GM19240 (cell line): ENCODE measurements around the gene FAM124B.

Experiments used
- DNase-seq: peaks from one replicate; pipeline ENCODE4 v3.0.0; 2011; ENCODE audit warnings: low spot score; ENCODE audit not compliant: insufficient read length

Gene FAM124B

DNA sequence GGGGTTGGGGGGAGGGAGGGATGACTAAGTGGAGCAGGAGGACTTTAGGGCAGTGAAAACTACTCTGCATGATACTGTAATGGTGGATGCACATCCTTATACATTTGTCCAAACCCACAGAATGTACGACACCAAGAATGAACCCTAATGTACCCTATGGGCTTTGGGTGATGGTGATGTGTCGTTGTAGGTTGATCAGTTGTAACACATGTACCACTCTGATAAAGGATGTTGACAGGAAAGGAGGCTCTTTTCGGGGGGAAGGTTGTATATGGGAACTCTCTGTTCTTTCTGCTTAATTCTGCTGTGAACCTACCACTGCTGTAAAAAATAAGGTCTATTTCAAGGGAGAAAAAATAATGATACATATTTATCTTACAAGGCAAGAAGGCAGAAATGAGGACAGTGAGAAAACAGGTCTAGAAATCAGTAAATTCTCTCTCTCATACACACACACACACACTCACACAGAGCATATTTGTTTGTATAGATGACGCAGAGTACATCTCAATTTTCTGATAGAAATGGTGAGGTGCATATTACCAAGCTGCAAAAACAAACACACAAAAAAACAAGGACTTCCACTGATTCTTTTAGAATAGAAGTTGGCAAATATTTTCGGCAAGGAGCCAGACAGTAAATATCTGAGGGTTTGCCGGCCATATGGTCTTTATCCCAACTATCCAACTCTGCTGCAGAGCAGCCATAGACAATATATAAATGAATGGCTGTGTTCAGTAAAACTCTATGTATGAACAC, 20.2 kb downstream of the FAM124B start:
- DNase-seq: no peak

DNA sequence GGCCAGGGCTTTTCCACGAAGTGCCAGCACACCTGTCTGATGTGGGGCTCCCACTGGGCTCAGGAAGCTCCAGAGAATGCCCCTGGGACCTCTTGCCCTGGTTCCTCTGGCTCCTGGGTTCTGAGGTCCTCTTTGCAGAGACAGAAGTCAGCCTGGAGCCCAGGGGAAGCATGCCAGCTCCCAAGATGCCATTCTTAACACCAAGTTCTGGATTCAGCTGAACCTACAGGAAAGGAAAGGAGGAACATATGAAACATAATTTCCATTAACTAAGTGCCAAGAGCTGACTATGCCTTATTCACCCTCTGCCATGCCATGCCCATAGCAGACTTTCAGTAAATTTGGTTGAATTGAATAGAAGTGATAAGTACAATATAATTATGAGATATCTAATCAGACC, 21.9 kb downstream of the FAM124B start:
- no peak for DNase-seq

GRCh38 chr2:224379172-224379571, 22.7 kb downstream of the FAM124B start:
- DNase-seq: no peak

DNA sequence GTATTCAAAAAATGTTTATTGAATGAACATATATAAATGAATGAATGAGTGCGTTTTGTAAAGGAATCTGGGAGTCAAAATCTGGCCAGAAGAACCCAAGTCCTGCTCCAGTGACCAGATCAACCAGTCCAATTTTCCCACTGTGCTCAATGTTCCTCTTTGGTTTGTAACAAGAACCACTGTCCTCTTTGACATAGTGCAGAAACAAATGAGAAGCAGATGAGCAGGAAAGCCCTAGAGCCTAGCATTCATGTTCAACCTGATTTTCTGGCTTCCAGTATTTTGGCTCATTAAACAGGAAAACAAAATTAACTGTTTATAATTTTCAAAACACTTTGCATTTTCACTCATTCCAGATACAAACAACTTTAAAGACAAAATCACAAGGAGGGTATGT, 23.2 kb downstream of the FAM124B start:
- DNase-seq: no peak

DNA sequence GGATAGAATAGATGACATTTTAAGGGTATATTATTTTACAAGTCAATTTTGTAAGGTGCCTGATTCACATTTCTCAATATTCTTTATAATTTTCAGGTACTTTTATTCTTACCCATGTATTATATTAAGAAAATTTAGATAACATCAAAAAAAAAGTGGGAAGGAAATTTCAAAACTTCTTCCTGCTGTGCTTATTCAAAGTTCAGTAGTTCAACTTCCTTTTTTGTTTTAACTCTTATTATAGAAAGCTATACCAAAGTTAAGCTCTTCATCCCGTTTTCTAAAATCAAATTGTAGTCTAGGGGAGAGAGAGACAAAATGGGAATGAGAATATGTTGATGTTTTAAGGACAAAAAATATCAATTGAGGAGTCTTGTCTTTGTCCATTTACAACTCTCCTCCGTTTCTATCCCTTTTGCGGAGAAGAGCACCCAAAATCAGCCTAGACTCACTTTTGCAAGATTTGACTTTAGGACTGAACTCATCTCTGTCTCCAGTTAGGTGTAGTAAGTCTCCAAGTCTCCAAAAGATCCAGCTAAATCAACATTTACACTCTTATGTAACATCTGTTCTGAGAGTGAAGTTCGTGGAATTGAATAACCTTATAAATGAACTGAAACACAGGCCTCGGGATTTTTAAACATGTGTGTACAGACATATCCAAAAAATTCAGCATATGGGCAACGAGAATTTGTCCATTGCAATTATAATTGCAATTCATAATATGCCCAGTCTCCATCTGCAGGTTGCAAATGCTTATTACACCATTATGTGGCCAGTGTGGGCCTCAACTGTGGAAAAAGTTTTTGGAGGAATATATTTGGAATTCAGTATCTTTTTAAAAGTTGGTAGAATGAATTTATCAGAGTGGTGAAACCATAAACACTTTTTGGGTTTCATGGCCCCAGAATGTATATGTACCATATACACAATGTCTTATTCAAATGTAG, 23.9 kb downstream of the FAM124B start:
- DNase-seq: no peak

DNA sequence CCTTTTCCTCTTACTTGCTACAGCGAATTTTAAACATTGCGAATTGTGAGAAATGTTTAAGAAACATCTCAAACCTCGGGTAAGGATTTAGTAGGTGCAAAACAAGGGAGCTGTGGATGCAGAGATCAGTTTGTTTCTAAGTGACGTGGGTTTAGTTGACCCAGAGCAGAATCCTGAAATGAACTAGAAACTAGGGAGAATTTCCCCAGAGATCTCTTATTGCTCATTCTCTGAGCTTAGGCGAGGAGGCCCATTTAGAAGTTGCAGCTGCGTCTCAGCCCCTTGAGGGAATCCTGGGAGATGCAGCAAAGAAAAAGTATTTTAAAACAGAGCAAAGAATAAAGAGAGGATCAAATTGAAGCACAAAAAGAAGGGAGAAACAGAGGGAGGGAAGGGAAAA, 29.3 kb downstream of the FAM124B start:
- DNase-seq: no peak

DNA sequence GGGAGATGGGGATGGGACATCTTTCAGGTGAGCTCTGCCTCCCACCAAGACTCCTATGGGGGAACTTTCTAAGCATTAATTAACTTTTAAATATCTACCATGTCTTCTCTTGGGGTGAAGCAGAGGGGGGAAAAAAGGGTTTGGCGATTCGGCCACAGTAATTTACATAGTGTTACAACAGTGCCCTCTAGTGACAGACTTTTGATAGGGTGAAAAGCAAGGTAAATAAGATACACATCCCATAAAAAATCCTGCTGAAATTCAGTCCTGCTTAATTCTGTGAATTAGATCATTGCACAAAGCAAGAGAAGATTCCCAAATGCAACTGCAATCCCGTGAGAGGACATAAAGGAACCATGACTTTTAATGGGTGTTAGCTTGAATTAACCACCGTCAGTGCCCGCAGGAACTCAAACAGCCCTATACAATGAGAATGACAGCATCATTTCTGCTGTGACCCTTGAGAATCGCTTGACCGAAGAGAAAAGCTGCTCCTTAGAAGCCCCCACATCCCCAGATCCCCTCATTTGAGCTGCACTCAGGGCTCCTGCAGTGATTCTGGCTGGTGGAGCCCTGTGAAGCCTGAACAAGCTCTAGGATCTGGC, 32.8 kb downstream of the FAM124B start:
- DNase-seq: no peak

DNA sequence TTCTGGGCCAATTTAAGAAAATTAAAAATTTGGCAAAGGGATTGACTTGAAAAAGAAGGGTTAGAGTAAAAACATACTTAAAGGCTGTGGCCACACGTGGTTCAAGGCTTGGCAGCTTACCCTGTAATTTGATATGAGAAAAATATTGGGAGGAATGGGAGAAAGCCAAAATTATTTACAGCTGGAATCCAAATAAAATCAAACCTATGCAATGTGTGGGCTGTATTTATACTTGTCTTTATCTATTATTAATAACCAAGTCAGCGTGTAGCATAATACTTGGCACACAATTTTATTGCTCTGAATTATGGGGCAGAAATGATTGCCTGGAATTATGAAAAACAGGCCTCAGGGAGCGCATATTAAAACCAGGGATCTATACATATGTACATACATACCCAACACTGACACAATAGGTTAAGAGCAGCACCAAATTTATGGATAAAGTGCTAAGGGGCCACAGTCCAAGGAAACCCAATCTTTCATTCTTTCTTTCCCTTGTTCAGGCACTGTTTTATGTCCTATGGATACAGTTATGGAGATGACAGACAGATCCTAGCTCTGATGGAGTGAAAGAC, 35.6 kb downstream of the FAM124B start:
- no peak for DNase-seq

- DNase-seq: no peak
These were observed 36.6 kb downstream of the FAM124B start for GRCh38 chr2:224365331-224365730.

- DNase-seq: no peak
These were observed 38.6 kb downstream of the FAM124B start for GRCh38 chr2:224363281-224363680.

DNA sequence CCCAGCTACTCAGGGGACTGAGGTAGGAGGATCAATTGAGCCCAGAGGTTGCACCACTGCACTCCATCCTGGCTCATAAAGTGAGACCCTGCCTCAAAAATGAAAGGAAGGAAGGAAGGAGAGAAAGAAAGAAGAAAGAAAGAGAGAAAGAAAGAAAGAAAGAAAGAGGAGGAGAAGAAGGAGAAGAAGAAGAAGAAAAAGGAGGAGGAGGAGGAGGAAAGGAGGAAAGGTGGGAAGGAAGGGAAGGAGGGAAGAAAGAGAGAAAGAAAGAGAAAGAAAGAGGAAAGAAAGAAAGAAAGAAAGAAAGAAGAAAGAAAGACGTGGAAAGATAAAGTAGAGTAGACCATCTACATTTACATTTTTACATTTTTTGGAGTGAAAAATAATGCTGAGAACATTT, 39.8 kb downstream of the FAM124B start:
- no peak for DNase-seq

DNA sequence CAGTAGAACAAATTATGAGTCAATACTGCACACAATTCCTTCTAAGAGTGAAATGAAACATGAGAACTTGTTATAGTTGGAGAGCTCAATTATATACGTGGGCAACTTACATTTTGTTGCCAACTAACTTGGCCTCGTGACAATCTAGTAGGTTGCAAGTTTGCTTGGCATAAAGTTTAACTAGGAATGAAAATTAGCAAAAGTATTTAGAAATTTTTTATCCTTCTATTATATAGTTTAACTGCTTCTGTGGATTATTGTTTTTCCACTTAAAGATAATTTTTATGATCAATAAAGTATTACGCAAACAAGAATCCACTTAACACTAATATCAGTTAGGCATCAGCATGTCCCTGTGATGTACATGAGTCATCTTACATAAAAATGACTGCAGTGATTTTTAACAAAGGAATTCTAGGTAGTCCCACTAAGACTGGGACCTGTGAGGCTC, 41.1 kb downstream of the FAM124B start:
- no peak for DNase-seq

DNA sequence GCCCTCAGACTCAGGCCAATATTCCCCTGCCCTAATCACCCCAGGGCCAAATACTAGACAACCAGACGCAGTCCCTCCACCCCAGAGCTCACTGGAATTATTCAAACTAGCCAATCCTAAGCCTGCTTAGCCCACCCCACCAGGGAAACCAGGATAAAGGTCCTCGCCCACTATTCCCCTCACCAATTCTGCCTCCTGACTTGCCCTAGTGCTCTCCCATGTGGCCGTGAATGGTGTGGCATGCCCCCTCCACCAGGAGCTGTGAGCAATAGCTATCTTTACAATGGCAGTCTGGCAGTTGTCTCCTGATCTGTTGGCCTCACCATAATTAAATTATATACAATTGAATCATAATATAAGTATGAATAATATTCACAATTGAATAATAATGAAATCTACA, 42.3 kb downstream of the FAM124B start:
- DNase-seq: no peak

DNA sequence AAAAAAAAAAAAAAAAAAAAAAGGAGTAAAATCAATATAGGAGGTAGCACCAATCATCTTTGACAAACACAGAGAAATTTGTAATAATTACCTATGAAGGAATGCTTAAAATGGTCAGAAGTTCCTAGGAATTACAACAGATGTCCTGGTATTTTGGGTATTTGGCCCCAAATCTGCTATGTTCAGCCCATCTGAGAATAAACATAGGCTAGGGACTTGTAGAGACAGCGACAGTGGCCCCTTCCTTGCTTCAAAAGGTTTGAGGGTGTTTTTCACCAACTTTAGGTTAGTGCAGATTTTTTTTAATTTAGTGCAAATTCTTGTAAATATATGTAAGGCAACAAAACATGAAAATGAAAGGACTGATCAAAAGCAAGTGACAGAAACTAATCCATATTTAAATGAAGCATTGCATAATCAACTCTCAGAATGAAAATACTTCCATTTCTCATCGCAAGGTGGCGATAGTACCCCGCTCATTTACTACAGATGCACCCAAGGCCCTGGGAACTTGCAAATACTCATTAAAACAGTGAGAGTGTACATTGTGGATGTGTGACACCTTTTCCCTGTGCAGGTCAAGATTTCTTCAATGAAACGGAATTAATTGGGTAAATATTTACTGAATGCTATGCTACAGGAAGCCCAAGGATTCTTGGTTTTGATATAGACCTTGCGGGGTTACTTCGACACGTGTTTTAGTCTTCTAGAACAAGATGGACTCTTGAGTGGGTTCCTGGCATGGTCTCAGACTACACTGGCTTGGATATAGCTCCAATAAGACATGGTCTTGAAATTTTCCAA, 44.6 kb downstream of the FAM124B start:
- DNase-seq: peak; percentile 44

DNA sequence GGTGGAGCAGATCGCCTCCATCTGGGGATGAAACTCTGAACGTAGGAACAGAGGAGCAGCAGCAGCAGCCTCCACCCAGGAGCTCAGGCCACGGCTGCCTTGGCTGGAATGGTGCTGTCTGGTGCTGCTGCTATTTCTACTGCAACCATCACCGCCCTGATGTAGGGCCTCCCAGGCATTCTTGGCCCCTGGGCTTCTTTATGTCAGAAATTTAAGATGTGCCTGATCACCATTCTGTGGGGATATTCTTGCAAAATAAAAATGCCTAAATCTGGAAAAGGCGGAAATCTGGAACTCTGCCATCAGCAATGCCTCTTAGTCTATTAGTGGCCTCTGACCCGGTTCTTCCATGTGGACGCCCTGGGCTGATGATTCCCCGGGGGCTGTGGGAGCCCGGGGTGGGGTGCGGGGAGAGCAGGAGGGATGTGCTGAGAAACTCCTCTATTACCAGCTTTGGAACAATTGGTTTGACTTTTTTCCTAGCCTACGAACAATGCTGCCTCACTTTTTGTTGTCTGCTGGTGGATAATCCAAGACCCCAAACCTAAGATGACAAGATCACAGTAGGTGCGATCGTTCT, 47.2 kb downstream of the FAM124B start:
- no peak for DNase-seq

GRCh38 chr2:224350703-224351102, 51.2 kb downstream of the FAM124B start:
- no peak for DNase-seq

GRCh38 chr2:224349396-224349795, 52.5 kb downstream of the FAM124B start:
- DNase-seq: no peak

- no peak for DNase-seq
These were observed 54.5 kb downstream of the FAM124B start for GRCh38 chr2:224347176-224348051.

DNA sequence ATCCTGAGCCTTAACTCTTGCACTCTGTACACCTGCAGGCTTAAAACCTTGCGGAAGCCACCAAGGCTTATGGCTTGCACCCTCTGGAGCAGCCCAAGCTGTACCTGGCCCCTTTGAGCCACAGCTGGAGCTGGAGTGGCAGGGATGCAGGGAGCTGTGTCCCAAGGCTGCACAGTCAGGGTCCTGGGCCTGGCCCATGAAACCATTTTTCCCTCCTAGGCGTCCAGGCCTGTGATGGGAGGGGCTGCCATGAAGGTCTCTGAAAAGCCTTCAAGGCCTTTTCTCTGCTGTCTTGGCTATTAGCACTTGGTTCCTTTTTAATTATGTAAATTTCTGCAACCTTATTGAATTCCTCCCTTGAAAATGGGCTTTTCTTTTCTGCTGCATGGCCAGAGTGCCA, 56.4 kb downstream of the FAM124B start:
- DNase-seq: no peak

- DNase-seq: no peak
These were observed 58.7 kb downstream of the FAM124B start for GRCh38 chr2:224343226-224343625.
